ENCODE measurements around the gene GLP2R.
"Not testable (repeated sequence)": the region's sequence is repeated elsewhere in the genome, so short reads cannot be mapped to it uniquely, and the experiment has no call there.

The GLP2R gene

DNA sequence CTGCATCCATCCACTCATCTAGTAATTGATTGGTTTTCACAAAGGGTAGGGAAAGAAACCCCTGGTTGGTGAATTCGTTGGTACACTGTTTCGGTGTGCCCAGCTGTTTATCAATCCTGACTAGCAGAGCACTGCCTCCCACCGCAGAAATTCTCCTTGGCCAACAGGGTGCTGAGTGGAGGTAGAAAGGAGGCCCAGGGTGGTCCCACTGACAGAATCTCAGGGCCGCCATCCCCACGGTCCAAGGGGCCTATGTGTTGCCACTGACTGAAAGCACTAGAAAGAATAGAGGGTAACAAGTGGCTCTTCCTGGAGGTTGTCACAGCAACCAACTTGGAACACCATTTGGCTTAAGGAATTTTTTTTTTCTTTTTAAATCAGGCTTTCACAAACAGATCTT, 87.8 kb downstream of the GLP2R start:
- Mint-ChIP-seq H3K27ac (no peak overlapping the region), H3K4me3 (no peak overlapping the region), H3K4me1 (peaks cover 40% of the 10 kb centered on the region), H3K9me3 (no peaks in the 10 kb centered on the region), H3K27me3 (ENCODE audit: low read depth, poor library complexity) (peaks cover 7% of the 10 kb centered on the region), H3K36me3 (ENCODE audit: low read depth) (no peaks in the 10 kb centered on the region)
- TF ChIP-seq, protein P1, sequence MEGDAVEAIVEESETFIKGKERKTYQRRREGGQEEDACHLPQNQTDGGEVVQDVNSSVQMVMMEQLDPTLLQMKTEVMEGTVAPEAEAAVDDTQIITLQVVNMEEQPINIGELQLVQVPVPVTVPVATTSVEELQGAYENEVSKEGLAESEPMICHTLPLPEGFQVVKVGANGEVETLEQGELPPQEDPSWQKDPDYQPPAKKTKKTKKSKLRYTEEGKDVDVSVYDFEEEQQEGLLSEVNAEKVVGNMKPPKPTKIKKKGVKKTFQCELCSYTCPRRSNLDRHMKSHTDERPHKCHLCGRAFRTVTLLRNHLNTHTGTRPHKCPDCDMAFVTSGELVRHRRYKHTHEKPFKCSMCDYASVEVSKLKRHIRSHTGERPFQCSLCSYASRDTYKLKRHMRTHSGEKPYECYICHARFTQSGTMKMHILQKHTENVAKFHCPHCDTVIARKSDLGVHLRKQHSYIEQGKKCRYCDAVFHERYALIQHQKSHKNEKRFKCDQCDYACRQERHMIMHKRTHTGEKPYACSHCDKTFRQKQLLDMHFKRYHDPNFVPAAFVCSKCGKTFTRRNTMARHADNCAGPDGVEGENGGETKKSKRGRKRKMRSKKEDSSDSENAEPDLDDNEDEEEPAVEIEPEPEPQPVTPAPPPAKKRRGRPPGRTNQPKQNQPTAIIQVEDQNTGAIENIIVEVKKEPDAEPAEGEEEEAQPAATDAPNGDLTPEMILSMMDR (IDR thresholded peaks at IDR 0.05): no peak
- no peak for DNase-seq

DNA sequence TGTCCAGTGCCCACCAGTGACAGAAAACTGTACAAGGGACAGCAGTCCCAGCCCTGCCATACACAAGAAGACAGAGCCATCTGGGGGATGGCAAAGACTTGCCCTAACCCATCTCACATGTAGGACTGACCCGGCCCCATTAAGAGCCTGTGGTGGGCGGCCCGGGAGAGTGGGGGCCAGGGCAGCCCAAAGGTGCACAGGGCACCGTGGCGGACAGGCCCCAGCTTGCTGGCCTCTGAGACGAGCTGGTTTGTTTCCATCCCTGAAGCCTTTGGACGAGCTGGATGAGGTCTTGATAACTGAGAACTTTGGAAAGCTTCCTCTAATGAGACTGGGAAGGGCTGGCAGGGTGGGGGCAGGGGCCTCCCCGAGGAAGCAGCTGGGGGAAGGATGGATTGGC, 90.4 kb downstream of the GLP2R start:
- peaks cover 4% of the 10 kb centered on the region for H3K27me3 Mint-ChIP-seq (ENCODE audit: low read depth, poor library complexity)
- peaks cover 30% of the 10 kb centered on the region for H3K4me1 Mint-ChIP-seq
- TF ChIP-seq, protein P1 (IDR thresholded peaks at IDR 0.05): no peak
- no peaks in the 10 kb centered on the region for H3K9me3 Mint-ChIP-seq
- no peak overlapping the region for H3K27ac Mint-ChIP-seq
- no peak for DNase-seq
- H3K4me3 Mint-ChIP-seq: no peak overlapping the region
- H3K36me3 Mint-ChIP-seq (ENCODE audit: low read depth): no peaks in the 10 kb centered on the region

DNA sequence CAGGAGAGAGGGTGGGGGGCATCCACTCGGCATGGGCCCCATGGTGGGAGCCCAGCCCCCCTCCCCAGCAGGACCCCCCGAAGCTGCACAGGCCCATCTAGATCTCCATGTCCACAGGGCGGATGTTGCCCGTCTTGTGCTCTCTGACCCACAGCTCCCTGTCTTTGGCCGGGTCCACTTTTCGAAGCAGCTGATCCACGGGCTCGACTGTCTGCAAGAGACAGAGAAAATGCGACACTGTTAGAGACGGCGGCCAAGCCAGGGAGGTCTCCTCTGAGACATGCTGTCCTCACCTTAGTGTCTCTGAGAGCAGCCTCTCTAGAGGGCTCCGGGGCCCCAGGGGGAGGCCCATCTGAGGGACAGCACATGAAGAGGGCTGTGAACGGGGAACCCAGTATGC, 91.4 kb downstream of the GLP2R start:
- no peak for DNase-seq
- Mint-ChIP-seq H3K9me3 (peaks cover 3% of the 10 kb centered on the region), H3K27ac (no peak overlapping the region), H3K27me3 (ENCODE audit: low read depth, poor library complexity) (peaks cover 4% of the 10 kb centered on the region), H3K36me3 (ENCODE audit: low read depth) (no peaks in the 10 kb centered on the region), H3K4me3 (no peak overlapping the region), H3K4me1 (peaks cover 20% of the 10 kb centered on the region)
- TF ChIP-seq, protein P1 (IDR thresholded peaks at IDR 0.05): no peak

DNA sequence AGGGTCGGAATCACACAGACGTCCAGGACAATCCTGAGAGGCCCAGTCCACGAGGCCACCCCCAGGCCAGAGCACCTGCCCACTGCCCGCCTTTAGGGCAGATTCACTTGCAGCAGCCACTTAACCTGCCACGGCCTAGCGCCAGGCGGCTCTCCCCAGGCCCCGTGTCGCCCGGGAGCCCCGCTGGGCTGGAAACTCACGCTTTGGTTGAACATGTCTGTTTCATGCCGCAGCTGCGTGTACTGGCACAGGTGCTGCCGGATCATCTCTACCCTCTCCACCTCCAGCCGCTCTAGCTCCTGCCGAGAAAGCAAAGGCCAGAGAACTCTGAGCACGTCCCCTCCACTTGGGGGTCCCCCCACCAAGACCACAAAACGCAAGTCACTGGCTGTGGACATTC, 92.1 kb downstream of the GLP2R start:
- peaks cover 16% of the 10 kb centered on the region for H3K4me1 Mint-ChIP-seq
- no peak for DNase-seq
- TF ChIP-seq, protein P1 (IDR thresholded peaks at IDR 0.05): no peak
- H3K36me3 Mint-ChIP-seq (ENCODE audit: low read depth): no peaks in the 10 kb centered on the region
- H3K9me3 Mint-ChIP-seq: peaks cover 5% of the 10 kb centered on the region
- no peak overlapping the region for H3K27ac Mint-ChIP-seq
- peaks cover 7% of the 10 kb centered on the region for H3K27me3 Mint-ChIP-seq (ENCODE audit: low read depth, poor library complexity)
- H3K4me3 Mint-ChIP-seq: no peak overlapping the region

DNA sequence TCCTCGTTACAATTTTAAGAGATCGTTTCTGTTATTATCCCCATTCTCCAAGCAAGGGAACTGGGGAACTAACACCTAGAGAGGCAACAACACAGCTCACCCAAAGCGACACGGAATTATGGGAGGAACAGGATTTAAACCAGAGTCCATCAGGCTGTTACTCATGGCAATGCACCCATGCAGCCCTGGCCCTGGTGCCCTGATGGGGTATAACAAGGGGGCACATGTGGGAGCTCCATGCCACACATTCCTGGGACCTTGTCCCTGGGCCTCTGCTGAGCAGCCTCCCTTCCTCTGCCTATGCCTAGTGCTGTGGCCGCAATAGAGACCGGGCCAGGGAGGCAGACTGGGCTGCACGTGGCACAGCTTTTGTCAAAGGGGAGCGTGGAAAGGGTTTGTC, 92.6 kb downstream of the GLP2R start:
- peaks cover 5% of the 10 kb centered on the region for H3K9me3 Mint-ChIP-seq
- no peak overlapping the region for H3K27ac Mint-ChIP-seq

DNA sequence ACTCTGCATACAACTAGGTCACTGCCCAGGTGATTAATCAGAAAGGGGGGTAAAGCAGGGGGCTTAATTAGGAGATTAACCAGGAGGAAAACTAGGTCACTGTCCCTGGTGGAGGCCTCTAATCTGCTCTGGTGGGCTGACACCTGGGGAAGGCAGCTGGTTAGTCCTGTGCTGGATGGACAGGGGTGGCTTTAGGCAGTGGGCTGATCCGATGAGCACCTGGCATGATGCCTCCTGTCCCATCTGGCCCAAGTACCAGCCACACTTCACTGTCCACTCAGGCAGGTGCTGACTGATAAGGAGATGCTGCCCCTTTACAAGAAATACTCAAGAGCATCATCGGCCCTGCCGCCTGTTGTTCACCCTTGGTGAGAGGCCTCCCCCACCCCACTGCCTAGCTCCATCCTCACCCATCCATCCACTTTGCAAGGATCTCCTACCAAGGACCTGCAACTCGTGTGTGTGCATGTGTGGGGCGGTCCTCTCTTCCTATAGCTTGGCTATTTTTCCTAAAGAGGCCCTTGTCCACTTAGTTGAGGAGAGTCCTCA, 93.2 kb downstream of the GLP2R start:
- Mint-ChIP-seq H3K27ac (no peak overlapping the region), H3K4me1 (peaks cover 15% of the 10 kb centered on the region), H3K4me3 (no peak overlapping the region), H3K27me3 (ENCODE audit: low read depth, poor library complexity) (peaks cover 7% of the 10 kb centered on the region), H3K9me3 (peaks cover 5% of the 10 kb centered on the region), H3K36me3 (ENCODE audit: low read depth) (no peaks in the 10 kb centered on the region)
- TF ChIP-seq, protein P1 (IDR thresholded peaks at IDR 0.05): no peak
- no peak for DNase-seq

More for the DNA sequence above, 92.6 kb downstream of the GLP2R start:
- no peak for DNase-seq
- TF ChIP-seq, protein P1 (IDR thresholded peaks at IDR 0.05): no peak
- Mint-ChIP-seq H3K36me3 (ENCODE audit: low read depth) (no peaks in the 10 kb centered on the region), H3K4me3 (no peak overlapping the region), H3K4me1 (peaks cover 15% of the 10 kb centered on the region), H3K27me3 (ENCODE audit: low read depth, poor library complexity) (peaks cover 7% of the 10 kb centered on the region)

DNA sequence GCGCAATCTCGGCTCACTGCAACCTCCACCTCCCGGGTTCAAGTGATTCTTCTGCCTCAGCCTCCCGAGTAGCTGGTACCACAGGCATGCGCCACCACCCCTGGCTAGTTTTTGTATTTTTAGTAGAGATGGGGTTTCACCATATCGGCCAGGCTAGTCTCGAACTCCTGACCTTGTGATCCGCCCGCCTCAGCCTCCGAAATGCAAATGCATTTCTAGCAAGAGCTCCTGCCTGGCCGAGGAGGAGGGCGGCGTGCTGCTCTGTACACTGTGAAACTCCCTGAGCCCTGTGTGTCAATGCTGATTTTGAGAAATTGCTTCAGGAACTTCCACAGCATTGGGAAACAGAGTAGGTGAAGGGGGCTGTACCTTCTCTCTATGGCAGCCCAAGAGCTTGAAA, 95.5 kb downstream of the GLP2R start:
- peaks cover 33% of the 10 kb centered on the region for H3K4me1 Mint-ChIP-seq
- not testable (repeated sequence) for DNase-seq; H3K4me3 Mint-ChIP-seq; H3K9me3 Mint-ChIP-seq; H3K27me3 Mint-ChIP-seq (ENCODE audit: low read depth, poor library complexity); H3K36me3 Mint-ChIP-seq (ENCODE audit: low read depth); H3K27ac Mint-ChIP-seq

Measured in nephron progenitor cell (in vitro differentiated cells).